Stomach (tissue), 4 donors: ENCODE results near the gene CES3.
A peak's percentile ranks its signal among the peaks of the same experiment; 100 is the strongest.

Source experiments
- CTCF ChIP-seq, 7 experiments: fragments of 450-650 bp in 4 of 7; fragments of 200-600 bp in 3 of 7; sonication (generic) in 3 of 7; IDR thresholded peaks; one replicate each; pipeline ENCODE4 v1.5.1; 2016 to 2019; ENCODE audit warnings: antibody characterized with exemption in 7 of 7, control low read depth in 2 of 7, mild to moderate bottlenecking in 1 of 7
- POLR2A ChIP-seq, 4 donors: fragments of 450-650 bp; IDR thresholded peaks; one replicate each; pipeline ENCODE4 v1.6.1; 2016; ENCODE audit warnings: antibody characterized with exemption in 4 of 4, control low read depth in 2 of 4, mild to moderate bottlenecking in 1 of 4, moderate library complexity in 1 of 4
- POLR2AphosphoS5 ChIP-seq, 3 donors: sonication (generic); formaldehyde crosslinking; IDR thresholded peaks; one replicate each; pipeline ENCODE4 v1.6.1; 2016; ENCODE audit warnings: antibody characterized with exemption in 3 of 3

GRCh38 chr16:66947302-66948065, 13.6 kb upstream of the CES3 start:
- TF ChIP-seq CTCF (IDR thresholded peaks at IDR 0.05): peak in 5 of 7 experiments; percentile 81 to 95 (median 92)
- TF ChIP-seq POLR2A (IDR thresholded peaks at IDR 0.05): no peak
- peak in 1 of 3 donors; percentile 71 for TF ChIP-seq POLR2AphosphoS5 (IDR thresholded peaks at IDR 0.05)
